Astrocyte (in vitro differentiated cells and primary cell): Measurements from ENCODE around the gene ACOT7. TPM values are rescaled to one million over a fixed set of nuclear protein-coding genes. Genes with fewer than 3 reads are reported as not detected.

Experiments
- DNase-seq: peaks from one replicate; pipeline ENCODE4 v3.0.0-alpha.2; 2010; ENCODE audit warnings: low read depth
- FAIRE-seq: peaks from 2 replicates; lab custom pipeline; 2011; peaks lifted over from hg19 to GRCh38; lab: Jason Lieb, UNC
- H2AFZ ChIP-seq: 2 replicates; pipeline ENCODE4 v1.6.0; 2012; ENCODE audit warnings: low read depth, low read length, inconsistent platforms
- H3K27ac ChIP-seq: 2 replicates; pipeline ENCODE4 v1.5.1; 2011; ENCODE audit warnings: low read depth, low read length, inconsistent platforms
- H3K27me3 ChIP-seq: 2 replicates; pipeline ENCODE4 v1.6.0; 2011; ENCODE audit warnings: low read length, inconsistent platforms; ENCODE audit not compliant: insufficient read depth
- H3K36me3 ChIP-seq: 2 replicates; pipeline ENCODE4 v1.5.1; 2011; ENCODE audit warnings: low read length, inconsistent platforms; ENCODE audit not compliant: insufficient read depth
- H3K4me1 ChIP-seq: 2 replicates; pipeline ENCODE4 v1.5.1; 2011; ENCODE audit warnings: low read length, inconsistent platforms; ENCODE audit not compliant: insufficient read depth
- H3K4me2 ChIP-seq: 2 replicates; pipeline ENCODE4 v1.6.0; 2012; ENCODE audit warnings: low read length, inconsistent platforms
- H3K4me3 ChIP-seq: 2 replicates; pipeline ENCODE4 v1.5.1; 2011; ENCODE audit warnings: low read depth, mild to moderate bottlenecking, low read length, inconsistent platforms; ENCODE audit not compliant: insufficient read depth
- H3K79me2 ChIP-seq: 2 replicates; pipeline ENCODE4 v1.6.0; 2012; ENCODE audit warnings: mild to moderate bottlenecking, low read length, inconsistent platforms; ENCODE audit not compliant: insufficient read depth
- H3K9ac ChIP-seq: 2 replicates; pipeline ENCODE4 v1.6.0; 2012; ENCODE audit warnings: mild to moderate bottlenecking, low read length, inconsistent platforms
- H3K9me3 ChIP-seq: 2 replicates; pipeline ENCODE4 v1.5.1; 2012; ENCODE audit warnings: low read depth, mild to moderate bottlenecking, low read length, inconsistent platforms; ENCODE audit not compliant: insufficient read depth
- H4K20me1 ChIP-seq: 2 replicates; pipeline ENCODE4 v1.6.0; 2012; ENCODE audit warnings: low read length, inconsistent platforms; ENCODE audit not compliant: insufficient read depth
- H3K27ac Mint-ChIP-seq: one replicate; pipeline ENCODE4 v1.8.0; 2021; ENCODE audit warnings: mild to moderate bottlenecking, mixed read lengths; ENCODE audit not compliant: unreplicated experiment
- H3K27me3 Mint-ChIP-seq: one replicate; pipeline ENCODE4 v1.8.0; 2021; ENCODE audit warnings: low read depth, mixed read lengths; ENCODE audit not compliant: unreplicated experiment
- H3K36me3 Mint-ChIP-seq: one replicate; pipeline ENCODE4 v1.8.0; 2021; ENCODE audit warnings: low read depth, mixed read lengths; ENCODE audit not compliant: unreplicated experiment
- H3K4me1 Mint-ChIP-seq: one replicate; pipeline ENCODE4 v1.8.0; 2021; ENCODE audit warnings: low read depth, mixed read lengths; ENCODE audit not compliant: unreplicated experiment
- H3K4me3 Mint-ChIP-seq: one replicate; pipeline ENCODE4 v1.8.0; 2021; ENCODE audit warnings: mild to moderate bottlenecking, moderate library complexity, mixed read lengths; ENCODE audit not compliant: unreplicated experiment
- H3K9me3 Mint-ChIP-seq: one replicate; pipeline ENCODE4 v1.8.0; 2021; ENCODE audit warnings: mild to moderate bottlenecking, mixed read lengths; ENCODE audit not compliant: unreplicated experiment
- EZH2 ChIP-seq: IDR thresholded peaks from 2 replicates; pipeline ENCODE4 v1.6.1; 2012; ENCODE audit warnings: mild to moderate bottlenecking, low read length, inconsistent platforms; ENCODE audit not compliant: insufficient read depth
- total RNA-seq: library from RNA; stranded (reverse); gene quantifications from 2 replicates; pipeline ENCODE4 v1.2.1, GENCODE V29; 2021
- TF ChIP-seq, protein P1 (sequence below): IDR thresholded peaks from 2 replicates; pipeline ENCODE4 v1.5.1; 2011; ENCODE audit warnings: low read depth, mild to moderate bottlenecking, inconsistent platforms, low read length, moderate library complexity; ENCODE audit not compliant: insufficient read depth

ACOT7 gene
- total RNA-seq, 1 donor from 2014 or later: 91.1 TPM

- TF ChIP-seq EZH2: no peak
- TF ChIP-seq, protein P1, sequence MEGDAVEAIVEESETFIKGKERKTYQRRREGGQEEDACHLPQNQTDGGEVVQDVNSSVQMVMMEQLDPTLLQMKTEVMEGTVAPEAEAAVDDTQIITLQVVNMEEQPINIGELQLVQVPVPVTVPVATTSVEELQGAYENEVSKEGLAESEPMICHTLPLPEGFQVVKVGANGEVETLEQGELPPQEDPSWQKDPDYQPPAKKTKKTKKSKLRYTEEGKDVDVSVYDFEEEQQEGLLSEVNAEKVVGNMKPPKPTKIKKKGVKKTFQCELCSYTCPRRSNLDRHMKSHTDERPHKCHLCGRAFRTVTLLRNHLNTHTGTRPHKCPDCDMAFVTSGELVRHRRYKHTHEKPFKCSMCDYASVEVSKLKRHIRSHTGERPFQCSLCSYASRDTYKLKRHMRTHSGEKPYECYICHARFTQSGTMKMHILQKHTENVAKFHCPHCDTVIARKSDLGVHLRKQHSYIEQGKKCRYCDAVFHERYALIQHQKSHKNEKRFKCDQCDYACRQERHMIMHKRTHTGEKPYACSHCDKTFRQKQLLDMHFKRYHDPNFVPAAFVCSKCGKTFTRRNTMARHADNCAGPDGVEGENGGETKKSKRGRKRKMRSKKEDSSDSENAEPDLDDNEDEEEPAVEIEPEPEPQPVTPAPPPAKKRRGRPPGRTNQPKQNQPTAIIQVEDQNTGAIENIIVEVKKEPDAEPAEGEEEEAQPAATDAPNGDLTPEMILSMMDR: no peak
- Histone ChIP-seq H3K36me3 (no peaks in the 10 kb centered on the region), H3K9ac (no peak overlapping the region), H3K27me3 (no peaks in the 10 kb centered on the region), H3K4me3 (no peak overlapping the region), H4K20me1 (peaks cover 58% of the 10 kb centered on the region), H3K9me3 (no peaks in the 10 kb centered on the region), H3K27ac (no peak overlapping the region), H3K79me2 (peaks cover 45% of the 10 kb centered on the region), H3K4me1 (peaks cover 24% of the 10 kb centered on the region), H3K4me2 (no peak overlapping the region), H2AFZ (no peak overlapping the region)
- FAIRE-seq: no peak
- H3K36me3 Mint-ChIP-seq: peaks cover 10% of the 10 kb centered on the region
- no peak overlapping the region for H3K4me3 Mint-ChIP-seq
- DNase-seq: no peak
- H3K9me3 Mint-ChIP-seq: no peaks in the 10 kb centered on the region
- H3K27me3 Mint-ChIP-seq: no peaks in the 10 kb centered on the region
- H3K4me1 Mint-ChIP-seq: peaks cover 12% of the 10 kb centered on the region
- H3K27ac Mint-ChIP-seq: no peak overlapping the region
Observed at GRCh38 chr1:6353619-6353954, 40.0 kb downstream of the ACOT7 start.

DNA sequence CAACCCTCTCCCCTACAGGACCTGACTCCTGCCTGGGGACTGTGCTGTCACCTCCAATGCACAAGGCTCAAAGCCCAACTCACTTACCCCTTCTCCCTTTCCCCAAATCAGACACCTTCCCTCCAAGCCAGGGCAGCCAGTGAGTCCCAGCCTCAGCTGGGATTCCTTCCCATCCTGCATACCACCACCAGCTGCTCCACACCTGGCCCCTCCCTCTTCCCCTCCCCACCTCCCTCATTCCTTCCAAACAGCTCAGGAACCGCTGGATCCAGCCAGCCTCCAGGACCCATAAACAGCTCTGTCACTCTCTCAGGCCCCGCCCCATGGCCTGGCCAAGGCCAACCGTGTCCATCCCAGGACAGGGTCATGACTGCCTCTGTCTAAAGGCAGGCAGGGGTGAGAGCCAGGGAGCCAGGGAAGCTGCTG lies 41.4 kb downstream of the ACOT7 start:
- Histone ChIP-seq H3K9me3 (no peaks in the 10 kb centered on the region), H3K79me2 (peaks cover 39% of the 10 kb centered on the region), H3K4me3 (no peak overlapping the region), H3K27me3 (no peaks in the 10 kb centered on the region), H3K27ac (no peak overlapping the region), H3K36me3 (no peaks in the 10 kb centered on the region), H3K9ac (no peak overlapping the region), H3K4me2 (no peak overlapping the region), H4K20me1 (peaks cover 49% of the 10 kb centered on the region), H3K4me1 (peaks cover 26% of the 10 kb centered on the region), H2AFZ (no peak overlapping the region)
- Mint-ChIP-seq H3K36me3 (peaks cover 10% of the 10 kb centered on the region), H3K4me1 (peaks cover 18% of the 10 kb centered on the region), H3K9me3 (no peaks in the 10 kb centered on the region), H3K4me3 (no peak overlapping the region), H3K27ac (no peak overlapping the region), H3K27me3 (no peaks in the 10 kb centered on the region)
- no peak for FAIRE-seq
- TF ChIP-seq EZH2: no peak
- TF ChIP-seq, protein P1: no peak
- no peak for DNase-seq

- H3K27ac Mint-ChIP-seq: no peak overlapping the region
- TF ChIP-seq, protein P1: no peak
- no peak for TF ChIP-seq EZH2
- H2AFZ ChIP-seq: no peak overlapping the region
- no peaks in the 10 kb centered on the region for H3K9me3 ChIP-seq
- peaks cover 18% of the 10 kb centered on the region for H3K4me1 Mint-ChIP-seq
- DNase-seq: no peak
- H3K27ac ChIP-seq: no peak overlapping the region
- no peaks in the 10 kb centered on the region for H3K9me3 Mint-ChIP-seq
- H4K20me1 ChIP-seq: peaks cover 48% of the 10 kb centered on the region
- no peak overlapping the region for H3K4me3 Mint-ChIP-seq
- H3K36me3 Mint-ChIP-seq: peaks cover 11% of the 10 kb centered on the region
- no peaks in the 10 kb centered on the region for H3K36me3 ChIP-seq
- peaks cover 26% of the 10 kb centered on the region for H3K4me1 ChIP-seq
- no peak overlapping the region for H3K9ac ChIP-seq
- no peak for FAIRE-seq
- H3K27me3 Mint-ChIP-seq: no peaks in the 10 kb centered on the region
- peaks cover 38% of the 10 kb centered on the region for H3K79me2 ChIP-seq
- H3K4me2 ChIP-seq: no peak overlapping the region
- H3K4me3 ChIP-seq: no peak overlapping the region
- no peaks in the 10 kb centered on the region for H3K27me3 ChIP-seq
Observed at GRCh38 chr1:6351480-6352137, 42.0 kb downstream of the ACOT7 start.
